ENCODE data around the gene STMND1. TPM values are rescaled to one million over a fixed set of nuclear protein-coding genes. Genes with fewer than 3 reads are reported as not detected.

STMND1 gene
- total and polyA plus RNA-seq, 2 of the 4 experiments (the other 2 are of a cell fraction) = not detected

GRCh38 chr6:17132967-17133366 lies 31.1 kb downstream of the STMND1 start:
- H3K9me1 ChIP-seq (ENCODE audit: insufficient read depth, low read length) = no peaks in the 10 kb centered on the region
- no peak overlapping the region for H3K9ac ChIP-seq (ENCODE audit: low read depth, low read length)
- no peak overlapping the region for H3K4me3 ChIP-seq (ENCODE audit: insufficient read depth, low read depth, low read length)
- no peak overlapping the region for H2BK5ac ChIP-seq (ENCODE audit: low read depth, low read length, poor library complexity, severe bottlenecking)
- H3K27me3 ChIP-seq (ENCODE audit: control insufficient read depth, insufficient read depth, low read length) = peaks cover 19% of the 10 kb centered on the region
- H3K14ac ChIP-seq (replicated peaks; ENCODE audit: low read depth, low read length) = no peak overlapping the region
- H3K79me1 ChIP-seq (ENCODE audit: low read depth in 1 of 2, low read length in 2 of 2) = no peaks in the 10 kb centered on the region
- H3K36me3 ChIP-seq (ENCODE audit: control insufficient read depth, insufficient read depth, low read length) = no peaks in the 10 kb centered on the region
- no peak overlapping the region for H4K8ac ChIP-seq (ENCODE audit: low read depth in 2 of 2, low read length in 2 of 2)
- dilution Hi-C loops (cut with HindIII; ENCODE audit: low sequenced_read_pairs, unreplicated experiment) (no loop called here), in situ Hi-C loops (cut with MboI; ENCODE audit: low sequenced_read_pairs) (no loop called here), intact Hi-C loops (cut with micrococcal nuclease) (no loop called here)
- peaks cover 7% of the 10 kb centered on the region for H3K9me3 ChIP-seq (ENCODE audit: control insufficient read depth, insufficient read depth, low read length)
- no TSS peak for BruUV-seq (replicated peaks)
- H3K4me2 ChIP-seq (ENCODE audit: low read depth, low read length) = no peak overlapping the region
- no peak overlapping the region for H2AK9ac ChIP-seq (replicated peaks; ENCODE audit: low read depth, low read length, poor library complexity)
- H3K56ac ChIP-seq (ENCODE audit: extremely low read depth, insufficient read depth, low read length) = no peak overlapping the region
- DNase-seq (no peak), ATAC-seq (ENCODE audit: low read depth) (no peak)
- no peak overlapping the region for H3K4ac ChIP-seq (ENCODE audit: low read depth, low read length)
- H4K91ac ChIP-seq (ENCODE audit: insufficient read depth, low read depth, low read length) = no peak overlapping the region
- H4K20me1 ChIP-seq (ENCODE audit: insufficient read depth, low read length) = no peaks in the 10 kb centered on the region
- no peak overlapping the region for H2AFZ ChIP-seq (replicated peaks; ENCODE audit: low read length, poor library complexity)
- no peak overlapping the region for H4K5ac ChIP-seq (ENCODE audit: low read depth, low read length)
- ChIA-PET CTCF (no interaction called here), POLR2A (ENCODE audit: unreplicated experiment) (no interaction called here)
- H3K18ac ChIP-seq (ENCODE audit: low read depth, low read length) = no peak overlapping the region
- no peak overlapping the region for H2BK120ac ChIP-seq (ENCODE audit: low read depth, low read length)
- H3K27ac ChIP-seq (ENCODE audit: insufficient read depth, low read length) = no peak overlapping the region
- H2BK15ac ChIP-seq (ENCODE audit: low read depth, low read length) = no peak overlapping the region
- no peak overlapping the region for H3K23ac ChIP-seq (ENCODE audit: low read depth, low read length)
- no peak overlapping the region for H2AK5ac ChIP-seq (ENCODE audit: low read depth, low read length)
- H3K4me1 ChIP-seq (ENCODE audit: control insufficient read depth, insufficient read depth, low read length) = no peaks in the 10 kb centered on the region
- no peak for TF ChIP-seq RAD21 (IDR thresholded peaks at IDR 0.05; ENCODE audit: low read length)
- TF ChIP-seq MAZ (IDR thresholded peaks at IDR 0.05; ENCODE audit: borderline replicate concordance, low read depth, low read length) = no peak
- no peak for TF ChIP-seq MXI1 (IDR thresholded peaks at IDR 0.05; ENCODE audit: borderline replicate concordance, low read depth, low read length)
- no peak for TF ChIP-seq CHD1 (IDR thresholded peaks at IDR 0.05; ENCODE audit: low read depth, low read length)
- TF ChIP-seq, protein P1, sequence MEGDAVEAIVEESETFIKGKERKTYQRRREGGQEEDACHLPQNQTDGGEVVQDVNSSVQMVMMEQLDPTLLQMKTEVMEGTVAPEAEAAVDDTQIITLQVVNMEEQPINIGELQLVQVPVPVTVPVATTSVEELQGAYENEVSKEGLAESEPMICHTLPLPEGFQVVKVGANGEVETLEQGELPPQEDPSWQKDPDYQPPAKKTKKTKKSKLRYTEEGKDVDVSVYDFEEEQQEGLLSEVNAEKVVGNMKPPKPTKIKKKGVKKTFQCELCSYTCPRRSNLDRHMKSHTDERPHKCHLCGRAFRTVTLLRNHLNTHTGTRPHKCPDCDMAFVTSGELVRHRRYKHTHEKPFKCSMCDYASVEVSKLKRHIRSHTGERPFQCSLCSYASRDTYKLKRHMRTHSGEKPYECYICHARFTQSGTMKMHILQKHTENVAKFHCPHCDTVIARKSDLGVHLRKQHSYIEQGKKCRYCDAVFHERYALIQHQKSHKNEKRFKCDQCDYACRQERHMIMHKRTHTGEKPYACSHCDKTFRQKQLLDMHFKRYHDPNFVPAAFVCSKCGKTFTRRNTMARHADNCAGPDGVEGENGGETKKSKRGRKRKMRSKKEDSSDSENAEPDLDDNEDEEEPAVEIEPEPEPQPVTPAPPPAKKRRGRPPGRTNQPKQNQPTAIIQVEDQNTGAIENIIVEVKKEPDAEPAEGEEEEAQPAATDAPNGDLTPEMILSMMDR (conservative IDR thresholded peaks at IDR 0.05; ENCODE audit: low read depth, low read length) = no peak
- TF ChIP-seq FOS (IDR thresholded peaks at IDR 0.05; ENCODE audit: low read depth, low read length) = no peak
- no peak for TF ChIP-seq NFE2L2 (IDR thresholded peaks at IDR 0.05; ENCODE audit: low read depth, low read length)
- TF ChIP-seq RCOR1 (IDR thresholded peaks at IDR 0.05; ENCODE audit: insufficient replicate concordance, low read length) = no peak
- no peak for TF ChIP-seq ELK1 (IDR thresholded peaks at IDR 0.05; ENCODE audit: borderline replicate concordance, low read depth, low read length)
- no peak for TF ChIP-seq BHLHE40 (IDR thresholded peaks at IDR 0.05; ENCODE audit: low read depth, low read length)
- no peak overlapping the region for H2BK20ac ChIP-seq (ENCODE audit: low read depth, low read length)

All from IMR-90 (cell line).